HFF-Myc (cell line): ENCODE data around the gene PRPH2.

Source experiments
- DNase-seq: peaks from one replicate; pipeline ENCODE4 v3.0.0-alpha.2; 2011; ENCODE audit warnings: low read depth; ENCODE audit errors: extremely low read depth
- H3K4me3 ChIP-seq: replicated peaks from 2 replicates; pipeline ENCODE4 v1.5.1; 2011; ENCODE audit warnings: low read depth, mild to moderate bottlenecking, control low read depth, low read length
- CTCF ChIP-seq: IDR thresholded peaks from 2 replicates; pipeline ENCODE4 v1.5.1; 2012; ENCODE audit warnings: mild to moderate bottlenecking, low read depth, low read length, control low read depth; ENCODE audit errors: missing control alignments

Gene PRPH2

GRCh38 chr6:42702200-42702599, 20.2 kb downstream of the PRPH2 start:
- peak; percentile 38 for DNase-seq
- no peak overlapping the region for H3K4me3 ChIP-seq

DNA sequence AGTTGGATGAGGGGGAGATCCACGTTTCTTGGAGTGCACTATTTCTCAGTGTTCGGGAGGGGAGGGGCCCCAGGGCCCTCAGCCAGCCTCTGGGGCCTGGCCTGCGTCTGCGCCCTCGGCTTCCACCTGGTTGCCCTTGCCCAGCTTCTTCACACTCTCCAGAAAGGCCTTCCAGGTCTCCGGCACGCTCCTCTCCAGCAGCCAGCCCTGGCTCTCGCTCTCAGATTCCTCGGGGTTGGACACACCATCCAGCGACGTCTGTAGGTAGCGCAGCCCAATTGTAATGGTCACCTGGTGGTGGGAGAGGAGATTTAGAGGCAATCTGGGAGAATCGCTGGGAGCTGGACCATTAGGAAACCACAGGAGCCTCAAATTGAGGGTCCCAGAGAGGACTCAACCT, 24.2 kb downstream of the PRPH2 start:
- TF ChIP-seq CTCF = no peak
- H3K4me3 ChIP-seq = no peak overlapping the region
- no peak for DNase-seq

More at GRCh38 chr6:42702200-42702599, 20.2 kb downstream of the PRPH2 start:
- TF ChIP-seq CTCF = no peak

- no peak for DNase-seq
- no peak overlapping the region for H3K4me3 ChIP-seq
- TF ChIP-seq CTCF = no peak
These were observed 25.1 kb downstream of the PRPH2 start for GRCh38 chr6:42697268-42697655.

- DNase-seq = no peak
- TF ChIP-seq CTCF = no peak
- no peak overlapping the region for H3K4me3 ChIP-seq
These were observed 25.7 kb downstream of the PRPH2 start for GRCh38 chr6:42696526-42697267.

DNA sequence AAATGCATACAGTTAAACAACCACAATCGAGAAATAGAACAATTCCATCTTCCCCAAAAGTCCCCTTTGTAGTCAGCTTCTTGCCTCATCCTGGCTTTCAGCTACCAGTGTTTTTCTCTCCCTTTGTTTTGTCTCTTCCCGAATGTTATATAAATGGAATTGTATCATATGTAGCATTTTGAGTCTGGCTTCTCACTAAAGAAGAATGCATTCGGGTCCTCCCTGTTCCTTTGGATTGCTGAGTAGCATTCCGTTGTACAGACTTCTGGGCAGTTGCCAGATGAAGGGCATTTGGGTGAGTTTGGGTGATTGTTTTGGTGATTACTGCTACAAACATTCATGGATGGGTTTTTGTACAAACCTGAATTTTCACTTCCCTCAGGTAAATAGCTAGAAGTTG, 27.8 kb downstream of the PRPH2 start:
- no peak for TF ChIP-seq CTCF
- DNase-seq = no peak
- no peak overlapping the region for H3K4me3 ChIP-seq

GRCh38 chr6:42693725-42694323, 28.6 kb downstream of the PRPH2 start:
- no peak for TF ChIP-seq CTCF
- H3K4me3 ChIP-seq = no peak overlapping the region
- no peak for DNase-seq
